ENCODE measurements around the gene SMNDC1.

DNA sequence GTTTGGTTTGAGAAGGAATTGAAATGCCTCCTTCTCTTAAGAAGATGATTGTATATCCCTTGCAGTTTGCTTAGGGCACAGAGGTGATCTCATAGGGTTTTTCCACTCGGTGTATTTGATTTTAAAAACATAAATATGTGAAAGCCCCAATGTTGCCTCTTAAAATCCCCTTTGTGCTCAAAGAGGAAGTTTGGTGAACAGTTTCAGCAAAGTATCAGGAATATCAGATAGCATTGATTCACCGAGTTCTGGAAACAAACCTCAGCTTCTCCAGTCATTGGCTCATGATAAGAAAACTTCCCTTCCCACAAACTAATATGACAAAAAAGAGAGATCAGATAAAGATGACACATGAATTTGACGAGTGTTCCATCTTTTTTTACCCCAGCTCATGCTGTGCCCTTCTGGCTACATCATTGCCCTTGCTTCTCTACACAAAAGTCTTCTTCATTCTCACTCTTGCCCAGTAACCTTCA, 20.1 kb upstream of the SMNDC1 start:
- TF ChIP-seq, protein P1, sequence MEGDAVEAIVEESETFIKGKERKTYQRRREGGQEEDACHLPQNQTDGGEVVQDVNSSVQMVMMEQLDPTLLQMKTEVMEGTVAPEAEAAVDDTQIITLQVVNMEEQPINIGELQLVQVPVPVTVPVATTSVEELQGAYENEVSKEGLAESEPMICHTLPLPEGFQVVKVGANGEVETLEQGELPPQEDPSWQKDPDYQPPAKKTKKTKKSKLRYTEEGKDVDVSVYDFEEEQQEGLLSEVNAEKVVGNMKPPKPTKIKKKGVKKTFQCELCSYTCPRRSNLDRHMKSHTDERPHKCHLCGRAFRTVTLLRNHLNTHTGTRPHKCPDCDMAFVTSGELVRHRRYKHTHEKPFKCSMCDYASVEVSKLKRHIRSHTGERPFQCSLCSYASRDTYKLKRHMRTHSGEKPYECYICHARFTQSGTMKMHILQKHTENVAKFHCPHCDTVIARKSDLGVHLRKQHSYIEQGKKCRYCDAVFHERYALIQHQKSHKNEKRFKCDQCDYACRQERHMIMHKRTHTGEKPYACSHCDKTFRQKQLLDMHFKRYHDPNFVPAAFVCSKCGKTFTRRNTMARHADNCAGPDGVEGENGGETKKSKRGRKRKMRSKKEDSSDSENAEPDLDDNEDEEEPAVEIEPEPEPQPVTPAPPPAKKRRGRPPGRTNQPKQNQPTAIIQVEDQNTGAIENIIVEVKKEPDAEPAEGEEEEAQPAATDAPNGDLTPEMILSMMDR (IDR thresholded peaks at IDR 0.05; ENCODE audit: borderline replicate concordance, extremely low read depth, low read length, poor library complexity, severe bottlenecking): no peak
- TF ChIP-seq EZH2 (IDR thresholded peaks at IDR 0.05; ENCODE audit: borderline replicate concordance, low read depth, low read length, severe bottlenecking): no peak
